Heart left ventricle (tissue), 13 donors: ENCODE measurements around the gene NMBR.

Experiments
- CTCF ChIP-seq, 12 donors: fragments of 200-600 bp; sonication (generic) in 4 of 12; IDR thresholded peaks; one replicate each; pipeline versions ENCODE4 v1.5.0 to v1.8.0; 2018 to 2022; ENCODE audit warnings: antibody characterized with exemption in 12 of 12, mild to moderate bottlenecking in 5 of 12
- POLR2A ChIP-seq, 2 donors: fragments of 450-650 bp; IDR thresholded peaks; one replicate each; pipeline ENCODE4 v1.6.1; 2017; ENCODE audit warnings: antibody characterized with exemption in 2 of 2, mild to moderate bottlenecking in 2 of 2, moderate library complexity in 2 of 2
- donor health status: ischemic (EF 13 %, LVEDD 7.1; RV severe dilation, severe dysfunction).
- donor health status: DM: no; HTN: yes; CAD: no.
- donor health status: DM: no; HTN: no; CAD: no.
- donor health status: ischemic (EF 25% LVEDD 6.9; RV normal size, moderate dysfunction).
- donor health status: ischemic (EF 25% LVEDD 5.7; RV mildly dilated, moderate dysfunction).
- donor health status: ischemic (EF 35%, LVEDD 5.7; RV mildly dilated, moderate dysfunction).
- donor health status: nonischemic (EF 11% LVEDD 7.7; RV severe dilation, severe dysfunction).
- donor health status: DM: yes; HTN: yes; CAD: no.
- donor health status: PGD.
- donor health status: ischemic (EF 29% LVEDD 5.4; RV normal size, mild dysfunction).
- donor health status: nonischemic (EF 23%, LVEDD 6.1; RV moderate dilation, normal function).

- peak in 1 of 12 donors; percentile 21 for TF ChIP-seq CTCF (IDR thresholded peaks at IDR 0.05)
- TF ChIP-seq POLR2A (IDR thresholded peaks at IDR 0.05): no peak
Observed at GRCh38 chr6:142045380-142046278, 101.3 kb downstream of the NMBR start.
